Measurements from ENCODE around the gene FRS2. TPM values are rescaled to one million over a fixed set of nuclear protein-coding genes. Genes with fewer than 3 reads are reported as not detected.

The FRS2 gene
- total and polyA plus RNA-seq, 10 of the 15 experiments (the other 5 are each of a cell fraction or from before 2014, with no cell fraction given): 1.1 to 13.1 (median 5.9) TPM

DNA sequence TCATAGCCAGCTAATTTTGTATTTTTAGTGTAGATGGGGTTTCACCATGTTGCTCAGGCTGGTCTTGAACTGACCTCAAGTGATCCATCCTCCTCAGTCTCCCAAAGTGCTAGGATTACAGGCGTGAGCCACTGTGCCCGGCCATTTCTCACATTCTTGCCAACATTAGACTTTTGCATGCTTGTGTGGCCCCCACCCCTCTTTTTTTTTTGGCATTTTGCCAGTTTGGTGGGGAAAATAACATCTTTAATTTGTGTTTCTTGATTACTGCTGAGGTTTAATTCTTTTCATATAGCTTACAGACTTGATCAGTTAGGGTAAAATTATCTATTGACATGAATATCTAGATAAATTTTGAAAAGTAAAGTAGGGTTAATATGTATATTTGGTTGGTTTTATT is 118.9 kb downstream of the FRS2 start:
- 92% methylated on average over 2 of the region's 2 CpGs for WGBS (ENCODE audit: insufficient coverage, insufficient replicate concordance, low lambda C conversion rate, missing lambda C conversion rate)
- Histone ChIP-seq H3K4me1 (ENCODE audit: control insufficient read depth, insufficient read depth, low read length) (peaks cover 4% of the 10 kb centered on the region; the same call in 1 of the 2 replicates), H3K36me3 (ENCODE audit: control insufficient read depth in 2 of 2, insufficient read depth in 2 of 2, low read length in 1 of 2) (peaks cover 6 to 43% of the 10 kb centered on the region in 2 experiments), H3K9ac (ENCODE audit: control insufficient read depth, insufficient read depth, low read length) (no peak overlapping the region), H3K79me2 (ENCODE audit: control insufficient read depth, insufficient read depth, low read length) (peaks cover 27% of the 10 kb centered on the region), H3K4me2 (ENCODE audit: control insufficient read depth, insufficient read depth) (no peak overlapping the region), H2AFZ (ENCODE audit: control insufficient read depth, low read depth, low read length) (no peak overlapping the region), H3K4me3 (no peak overlapping the region), H3K27me3 (replicated peaks in 1 of 2; ENCODE audit: control insufficient read depth in 2 of 2, insufficient read depth in 2 of 2, low read length in 1 of 2) (no peaks in the 10 kb centered on the region), H4K20me1 (ENCODE audit: control insufficient read depth, insufficient read depth) (no peaks in the 10 kb centered on the region), H3K27ac (ENCODE audit: control insufficient read depth, insufficient read depth) (no peak overlapping the region), H3K9me3 (replicated peaks; ENCODE audit: control insufficient read depth, insufficient read depth, low read length) (no peaks in the 10 kb centered on the region)
- intact Hi-C loops (cut with micrococcal nuclease; ENCODE audit: unreplicated experiment) (loop anchor here (5.0 kb wide), 1 partner anchor 232 kb away; the partner anchor contains the start of gene YEATS4), in situ Hi-C loops (cut with MboI) (no loop called here)
- ChIA-PET RAD21 (ENCODE audit: unreplicated experiment) (no interaction called here), CTCF (interaction anchor here (1.2 to 1.5 kb wide), 3 partner anchors 18 to 231 kb away, joined by 3 to 5 read pairs (median 4); no protein-coding TSS in a partner anchor), POLR2A (interaction anchor here (0.7 to 1.3 kb wide), 2 partner anchors 9 to 11 kb away, joined by 4 to 5 read pairs; no protein-coding TSS in a partner anchor), SMC1A (ENCODE audit: uncharacterized antibody, unreplicated experiment) (interaction anchor here (1.2 kb wide), 1 partner anchor 18 kb away, joined by 4 read pairs; no protein-coding TSS in a partner anchor)
- TF ChIP-seq, protein P1, sequence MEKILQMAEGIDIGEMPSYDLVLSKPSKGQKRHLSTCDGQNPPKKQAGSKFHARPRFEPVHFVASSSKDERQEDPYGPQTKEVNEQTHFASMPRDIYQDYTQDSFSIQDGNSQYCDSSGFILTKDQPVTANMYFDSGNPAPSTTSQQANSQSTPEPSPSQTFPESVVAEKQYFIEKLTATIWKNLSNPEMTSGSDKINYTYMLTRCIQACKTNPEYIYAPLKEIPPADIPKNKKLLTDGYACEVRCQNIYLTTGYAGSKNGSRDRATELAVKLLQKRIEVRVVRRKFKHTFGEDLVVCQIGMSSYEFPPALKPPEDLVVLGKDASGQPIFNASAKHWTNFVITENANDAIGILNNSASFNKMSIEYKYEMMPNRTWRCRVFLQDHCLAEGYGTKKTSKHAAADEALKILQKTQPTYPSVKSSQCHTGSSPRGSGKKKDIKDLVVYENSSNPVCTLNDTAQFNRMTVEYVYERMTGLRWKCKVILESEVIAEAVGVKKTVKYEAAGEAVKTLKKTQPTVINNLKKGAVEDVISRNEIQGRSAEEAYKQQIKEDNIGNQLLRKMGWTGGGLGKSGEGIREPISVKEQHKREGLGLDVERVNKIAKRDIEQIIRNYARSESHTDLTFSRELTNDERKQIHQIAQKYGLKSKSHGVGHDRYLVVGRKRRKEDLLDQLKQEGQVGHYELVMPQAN (conservative IDR thresholded peaks at IDR 0.05): no peak
- TF ChIP-seq, protein P2, sequence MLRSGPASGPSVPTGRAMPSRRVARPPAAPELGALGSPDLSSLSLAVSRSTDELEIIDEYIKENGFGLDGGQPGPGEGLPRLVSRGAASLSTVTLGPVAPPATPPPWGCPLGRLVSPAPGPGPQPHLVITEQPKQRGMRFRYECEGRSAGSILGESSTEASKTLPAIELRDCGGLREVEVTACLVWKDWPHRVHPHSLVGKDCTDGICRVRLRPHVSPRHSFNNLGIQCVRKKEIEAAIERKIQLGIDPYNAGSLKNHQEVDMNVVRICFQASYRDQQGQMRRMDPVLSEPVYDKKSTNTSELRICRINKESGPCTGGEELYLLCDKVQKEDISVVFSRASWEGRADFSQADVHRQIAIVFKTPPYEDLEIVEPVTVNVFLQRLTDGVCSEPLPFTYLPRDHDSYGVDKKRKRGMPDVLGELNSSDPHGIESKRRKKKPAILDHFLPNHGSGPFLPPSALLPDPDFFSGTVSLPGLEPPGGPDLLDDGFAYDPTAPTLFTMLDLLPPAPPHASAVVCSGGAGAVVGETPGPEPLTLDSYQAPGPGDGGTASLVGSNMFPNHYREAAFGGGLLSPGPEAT (IDR thresholded peaks at IDR 0.05; ENCODE audit: low read depth): no peak
- TF ChIP-seq BACH1 (IDR thresholded peaks at IDR 0.05; ENCODE audit: borderline replicate concordance): no peak
- TF ChIP-seq MTA3 (IDR thresholded peaks at IDR 0.05; ENCODE audit: borderline replicate concordance, low read length): no peak
- no peak for TF ChIP-seq TCF12 (IDR thresholded peaks at IDR 0.05; ENCODE audit: low read depth, low read length)
- no peak for TF ChIP-seq EP300 (IDR thresholded peaks at IDR 0.05; ENCODE audit: borderline replicate concordance in 1 of 2, control insufficient read depth in 1 of 2, low read depth in 2 of 2, low read length in 2 of 2)
- FAIRE-seq (no peak), ATAC-seq (no peak), DNase-seq (ENCODE audit: low read depth, low spot score) (no peak)
- BruUV-seq (replicated peaks): no TSS peak

All from GM12878 (cell line).